Activated naive CD8-positive, alpha-beta T cell treated with anti-CD3 and anti-CD28 coated beads, Interleukin-2, amount 10 ng/mL, durations not matched to agents 7 days and 5 days (primary cell): ENCODE results near the gene ZNF787. TPM values are rescaled to one million over a fixed set of nuclear protein-coding genes. Genes with fewer than 3 reads are reported as not detected.

Source experiments
- ATAC-seq: fragments of 150-1000 bp; cut with Tn5 transposase; one replicate; pipeline ENCODE4 v1.10.0; 2021; ENCODE audit warnings: low read depth, moderate library complexity
- POLR2A ChIA-PET: fragments of 350-600 bp; sonication (Branson Sonifier 250); formaldehyde crosslinking; loops from one replicate; lab custom pipeline; 2021; ENCODE audit warnings: antibody characterized with exemption; lab: Charles Lee
- DNase-seq: peaks from one replicate; pipeline ENCODE4 v3.0.0; 2021
- H3K27ac Mint-ChIP-seq: one replicate; pipeline ENCODE4 v1.8.0; 2022; ENCODE audit warnings: mild to moderate bottlenecking, mixed read lengths
- H3K27me3 Mint-ChIP-seq: one replicate; pipeline ENCODE4 v1.8.0; 2022; ENCODE audit warnings: mild to moderate bottlenecking, moderate library complexity, mixed read lengths
- H3K36me3 Mint-ChIP-seq: one replicate; pipeline ENCODE4 v1.8.0; 2021; ENCODE audit warnings: mild to moderate bottlenecking, mixed read lengths
- H3K4me1 Mint-ChIP-seq: one replicate; pipeline ENCODE4 v1.8.0; 2021; ENCODE audit warnings: mixed read lengths
- H3K4me3 Mint-ChIP-seq: one replicate; pipeline ENCODE4 v1.8.0; 2022; ENCODE audit warnings: mild to moderate bottlenecking, moderate library complexity, mixed read lengths
- H3K9me3 Mint-ChIP-seq: one replicate; pipeline ENCODE4 v1.8.0; 2021; ENCODE audit warnings: mixed read lengths
- total RNA-seq, 2 experiments: library from RNA; stranded (reverse); gene quantifications; one replicate each; pipeline ENCODE4 v1.2.3, GENCODE V29; 2021

Gene ZNF787
- total RNA-seq, 2 experiments from 2014 or later: 29.1 to 32.2 TPM

DNA sequence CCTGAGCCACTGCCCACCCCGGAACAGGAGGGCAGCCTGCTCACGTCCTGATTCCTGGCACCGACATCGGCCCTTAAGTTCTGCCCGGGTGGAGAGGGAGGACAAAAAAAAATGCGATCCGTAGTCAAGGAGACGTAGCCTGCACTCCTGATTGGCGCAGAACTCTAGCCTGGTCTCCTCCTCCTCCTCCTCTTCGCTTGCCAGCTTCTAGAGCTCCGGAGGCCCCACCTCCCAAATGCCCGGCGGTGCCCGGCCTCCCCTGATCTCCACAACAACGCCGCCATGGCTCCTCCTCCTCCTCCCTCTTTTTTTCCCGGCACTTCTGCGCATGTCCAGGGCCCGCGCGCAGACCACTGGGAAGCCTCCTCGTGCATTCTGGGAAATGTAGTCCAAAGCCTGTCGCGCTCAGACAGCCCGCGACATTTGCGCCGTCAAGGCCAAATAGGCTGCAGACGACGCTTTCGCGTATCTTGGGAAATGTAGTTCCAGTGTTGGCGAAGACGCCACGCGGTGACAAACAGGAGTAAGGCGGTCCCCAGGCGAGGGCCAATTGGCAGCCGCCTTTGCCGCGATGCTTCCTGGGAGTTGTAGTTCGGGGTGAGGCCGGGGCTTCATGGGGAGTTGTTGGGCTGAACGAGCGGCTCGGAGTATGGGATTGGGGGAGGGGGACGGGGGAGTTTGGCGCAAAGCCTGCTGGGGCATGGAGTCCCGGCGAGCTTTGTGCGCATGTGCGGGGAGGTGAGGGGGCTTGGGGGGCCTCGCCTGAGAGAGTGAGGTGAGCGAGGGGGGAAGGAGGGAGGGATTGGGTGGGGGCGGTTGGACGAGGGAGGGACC, 19.7 kb upstream of the ZNF787 start, which contains the start of gene ZNF444:
ZNF444 (plus strand) TSS at position 705 of the 834 bp plus-strand sequence. CDS start 5,625 bp downstream, outside the sequence.
- Mint-ChIP-seq H3K36me3 (peaks cover 1% of the 10 kb centered on the region), H3K9me3 (no peaks in the 10 kb centered on the region), H3K27me3 (no peaks in the 10 kb centered on the region), H3K4me1 (peaks cover 29% of the 10 kb centered on the region), H3K27ac (peak within 1 kb of the TSS; percentile 88), H3K4me3 (peak within 1 kb of the TSS; percentile 88)
- ATAC-seq (peak; percentile 88), DNase-seq (peak; percentile 95)
- POLR2A ChIA-PET: interaction anchor here (1.3 to 4.2 kb wide), 4 partner anchors 19 to 60 kb away, joined by 3 to 35 read pairs (median 4); partner anchors contain the start of gene ZNF787

- peak overlapping the region; percentile 88 for H3K4me3 Mint-ChIP-seq
- peaks cover 29% of the 10 kb centered on the region for H3K4me1 Mint-ChIP-seq
- POLR2A ChIA-PET: interaction anchor here (1.5 to 4.2 kb wide), 3 partner anchors 18 to 21 kb away, joined by 3 to 35 read pairs (median 4); partner anchors contain the start of gene ZNF787
- H3K27me3 Mint-ChIP-seq: no peaks in the 10 kb centered on the region
- no peak for DNase-seq
- H3K27ac Mint-ChIP-seq: peak overlapping the region; percentile 88
- no peaks in the 10 kb centered on the region for H3K9me3 Mint-ChIP-seq
- H3K36me3 Mint-ChIP-seq: peaks cover 1% of the 10 kb centered on the region
- no peak for ATAC-seq
Observed at GRCh38 chr19:56139847-56140582, 18.9 kb upstream of the ZNF787 start.

- ATAC-seq (no peak), DNase-seq (no peak)
- Mint-ChIP-seq H3K27me3 (no peaks in the 10 kb centered on the region), H3K36me3 (no peaks in the 10 kb centered on the region), H3K4me1 (peaks cover 18% of the 10 kb centered on the region), H3K27ac (no peak overlapping the region), H3K9me3 (no peaks in the 10 kb centered on the region), H3K4me3 (no peak overlapping the region)
- POLR2A ChIA-PET: interaction anchor here (1.8 kb wide), 1 partner anchor 17 kb away, joined by 11 read pairs; the partner anchor contains the start of gene ZNF787
Observed at GRCh38 chr19:56138069-56138468, 17.0 kb upstream of the ZNF787 start.

GRCh38 chr19:56137405-56137804, 16.3 kb upstream of the ZNF787 start:
- H3K36me3 Mint-ChIP-seq: no peaks in the 10 kb centered on the region
- H3K4me1 Mint-ChIP-seq: peaks cover 13% of the 10 kb centered on the region
- DNase-seq (no peak), ATAC-seq (no peak)
- no peak overlapping the region for H3K4me3 Mint-ChIP-seq
- H3K9me3 Mint-ChIP-seq: no peaks in the 10 kb centered on the region
- POLR2A ChIA-PET: no interaction called here
- no peak overlapping the region for H3K27ac Mint-ChIP-seq
- no peaks in the 10 kb centered on the region for H3K27me3 Mint-ChIP-seq

GRCh38 chr19:56136362-56136761, 15.3 kb upstream of the ZNF787 start:
- Mint-ChIP-seq H3K27ac (no peak overlapping the region), H3K36me3 (no peaks in the 10 kb centered on the region), H3K9me3 (no peaks in the 10 kb centered on the region), H3K4me1 (peaks cover 8% of the 10 kb centered on the region), H3K4me3 (no peak overlapping the region), H3K27me3 (no peaks in the 10 kb centered on the region)
- ATAC-seq (no peak), DNase-seq (no peak)
- POLR2A ChIA-PET: no interaction called here

DNA sequence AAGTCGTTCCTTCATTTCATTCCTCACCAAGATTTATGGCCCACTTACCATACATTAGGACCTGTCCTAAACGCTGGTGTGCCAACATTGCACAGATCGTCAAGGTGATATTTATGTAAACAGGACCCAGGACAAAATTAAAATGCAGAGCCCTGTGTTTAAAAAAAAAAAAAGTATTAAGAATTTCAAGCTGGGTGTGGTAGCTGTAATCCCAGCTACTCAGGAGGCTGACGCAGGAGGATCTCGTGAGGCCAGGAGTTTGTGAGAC, 13.5 kb upstream of the ZNF787 start:
- DNase-seq: no peak
- H3K36me3 Mint-ChIP-seq: no peaks in the 10 kb centered on the region
- H3K4me1 Mint-ChIP-seq: peaks cover under 1% of the 10 kb centered on the region
- H3K9me3 Mint-ChIP-seq: no peaks in the 10 kb centered on the region
- ATAC-seq: no peak
- no peaks in the 10 kb centered on the region for H3K27me3 Mint-ChIP-seq
- no peak overlapping the region for H3K4me3 Mint-ChIP-seq
- POLR2A ChIA-PET: no interaction called here
- no peak overlapping the region for H3K27ac Mint-ChIP-seq

- POLR2A ChIA-PET: no interaction called here
- H3K27me3 Mint-ChIP-seq: no peaks in the 10 kb centered on the region
- no peak overlapping the region for H3K27ac Mint-ChIP-seq
- no peaks in the 10 kb centered on the region for H3K4me1 Mint-ChIP-seq
- no peaks in the 10 kb centered on the region for H3K9me3 Mint-ChIP-seq
- H3K36me3 Mint-ChIP-seq: no peaks in the 10 kb centered on the region
- DNase-seq (no peak), ATAC-seq (no peak)
- no peak overlapping the region for H3K4me3 Mint-ChIP-seq
Observed at GRCh38 chr19:56133858-56134653, 13.0 kb upstream of the ZNF787 start.

GRCh38 chr19:56132316-56132822, 11.3 kb upstream of the ZNF787 start:
- H3K4me1 Mint-ChIP-seq: no peaks in the 10 kb centered on the region
- no peaks in the 10 kb centered on the region for H3K9me3 Mint-ChIP-seq
- H3K27me3 Mint-ChIP-seq: no peaks in the 10 kb centered on the region
- no peak for ATAC-seq
- DNase-seq: no peak
- H3K4me3 Mint-ChIP-seq: no peak overlapping the region
- no peaks in the 10 kb centered on the region for H3K36me3 Mint-ChIP-seq
- H3K27ac Mint-ChIP-seq: no peak overlapping the region
- POLR2A ChIA-PET: no interaction called here

DNA sequence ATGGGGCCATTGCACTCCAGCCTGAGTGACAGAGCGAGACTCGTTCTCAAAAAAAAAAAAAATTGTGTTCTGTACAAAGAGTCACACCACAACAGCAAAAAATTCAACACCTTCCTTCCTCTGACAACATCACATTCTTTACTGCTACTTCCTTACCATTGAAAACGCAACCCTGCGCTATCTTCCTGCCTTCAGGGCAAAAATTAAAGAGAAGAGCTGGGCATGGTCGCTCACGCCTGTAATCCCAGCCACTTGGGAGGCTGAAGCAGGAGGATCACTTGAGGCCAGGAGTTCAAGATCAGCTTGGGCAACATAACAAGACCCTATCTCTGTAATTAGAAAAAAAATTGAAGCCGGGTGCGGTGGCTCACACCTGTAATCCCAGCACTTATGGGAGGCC, 10.6 kb upstream of the ZNF787 start:
- POLR2A ChIA-PET: no interaction called here
- Mint-ChIP-seq H3K4me3 (no peak overlapping the region), H3K36me3 (no peaks in the 10 kb centered on the region), H3K9me3 (no peaks in the 10 kb centered on the region), H3K4me1 (no peaks in the 10 kb centered on the region), H3K27me3 (no peaks in the 10 kb centered on the region), H3K27ac (no peak overlapping the region)
- no peak for DNase-seq
- no peak for ATAC-seq

DNA sequence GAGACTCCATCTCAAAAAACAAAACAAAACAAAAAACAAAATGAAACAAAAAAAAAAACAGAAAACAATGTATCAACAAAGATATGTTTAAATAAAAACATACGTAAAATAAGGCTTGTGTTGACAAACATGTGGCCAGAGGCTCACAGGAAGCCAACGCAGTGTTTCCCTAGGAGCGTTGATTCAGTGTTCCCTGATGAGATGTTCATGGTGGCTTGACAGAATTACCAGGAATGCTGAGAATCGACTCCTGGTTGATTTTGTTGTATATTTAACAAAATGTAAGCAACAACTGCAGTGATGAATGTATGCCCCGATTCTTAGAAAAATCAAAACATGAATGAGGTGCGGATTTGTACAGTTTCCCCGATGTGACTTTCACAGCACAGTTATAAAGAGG, 8.9 kb upstream of the ZNF787 start:
- DNase-seq: no peak
- ATAC-seq: no peak
- POLR2A ChIA-PET: no interaction called here

DNA sequence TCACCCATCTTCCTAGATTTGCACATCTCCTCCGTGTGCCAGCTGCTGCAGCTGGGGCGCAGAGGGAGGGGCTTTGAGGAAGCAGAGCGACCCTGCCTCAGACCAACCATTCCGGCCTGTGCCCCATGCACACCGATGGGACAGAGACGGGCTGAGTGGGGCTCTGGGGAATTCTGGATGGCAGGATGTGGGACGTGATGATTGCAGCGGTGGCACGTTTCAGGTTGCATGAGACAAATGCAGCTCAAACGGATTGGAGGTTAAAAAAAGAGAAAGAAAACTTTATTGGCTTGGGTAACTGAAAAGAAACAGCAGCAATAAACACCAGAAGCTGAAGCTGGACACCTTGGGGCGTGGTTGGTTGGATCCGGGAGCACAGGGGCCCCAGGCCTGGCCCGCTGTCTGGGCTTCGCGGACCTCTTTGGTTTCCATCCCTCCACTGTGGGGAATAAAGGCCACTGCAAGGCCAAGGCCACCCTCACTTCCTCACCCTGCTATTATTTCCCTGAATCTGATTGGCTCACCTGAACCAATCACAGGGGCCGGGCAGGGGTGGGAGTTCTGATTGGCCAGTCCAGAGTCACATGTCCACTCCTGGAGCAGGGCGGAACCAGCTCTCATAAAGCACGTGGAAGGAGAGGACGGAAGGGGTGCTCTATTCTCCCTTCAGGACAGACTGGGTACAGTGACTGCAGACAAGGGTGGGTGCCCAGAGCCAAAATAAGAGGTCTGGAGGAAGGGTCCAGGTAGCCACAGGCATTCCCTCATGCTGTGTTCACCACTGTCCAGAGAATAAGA, 6.1 kb upstream of the ZNF787 start:
- ATAC-seq: no peak
- POLR2A ChIA-PET: no interaction called here

More for the DNA sequence above, 8.9 kb upstream of the ZNF787 start:
- H3K27ac Mint-ChIP-seq: no peak overlapping the region
- no peaks in the 10 kb centered on the region for H3K36me3 Mint-ChIP-seq
- no peaks in the 10 kb centered on the region for H3K27me3 Mint-ChIP-seq
- H3K9me3 Mint-ChIP-seq: no peaks in the 10 kb centered on the region
- no peaks in the 10 kb centered on the region for H3K4me1 Mint-ChIP-seq
- H3K4me3 Mint-ChIP-seq: no peak overlapping the region

GRCh38 chr19:56125806-56126590, 4.9 kb upstream of the ZNF787 start:
- POLR2A ChIA-PET: no interaction called here
- Mint-ChIP-seq H3K27ac (no peak overlapping the region), H3K27me3 (no peaks in the 10 kb centered on the region), H3K4me3 (no peak overlapping the region), H3K36me3 (no peaks in the 10 kb centered on the region), H3K4me1 (peaks cover 12% of the 10 kb centered on the region), H3K9me3 (peaks cover 1% of the 10 kb centered on the region)
- ATAC-seq (no peak), DNase-seq (no peak)

More for the DNA sequence above, 6.1 kb upstream of the ZNF787 start:
- no peak for DNase-seq
- no peak overlapping the region for H3K4me3 Mint-ChIP-seq
- no peak overlapping the region for H3K27ac Mint-ChIP-seq
- H3K27me3 Mint-ChIP-seq: no peaks in the 10 kb centered on the region
- H3K36me3 Mint-ChIP-seq: no peaks in the 10 kb centered on the region
- peaks cover 5% of the 10 kb centered on the region for H3K4me1 Mint-ChIP-seq
- H3K9me3 Mint-ChIP-seq: peaks cover 1% of the 10 kb centered on the region
